ENCODE data around the gene SOX13.

DNA sequence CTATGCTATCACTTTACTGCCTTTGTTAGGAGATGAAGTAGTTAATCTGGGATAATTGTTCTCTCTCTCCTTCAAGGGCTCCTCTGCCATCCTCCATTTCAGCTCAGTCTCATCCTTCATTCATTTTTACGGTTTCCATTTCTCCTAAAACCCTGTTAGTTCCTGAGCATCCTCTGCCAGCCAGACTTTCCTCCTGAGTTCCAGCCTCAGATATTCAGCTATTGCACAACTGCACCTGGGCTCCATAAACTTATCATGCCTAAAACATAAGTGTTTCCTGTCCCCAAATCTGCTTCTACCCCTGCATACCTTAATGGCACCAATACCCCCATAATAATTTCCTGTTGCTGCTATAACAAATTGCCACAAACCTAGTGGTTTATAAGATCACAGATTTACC, 39.6 kb upstream of the SOX13 start:
- TF ChIP-seq, protein P1, sequence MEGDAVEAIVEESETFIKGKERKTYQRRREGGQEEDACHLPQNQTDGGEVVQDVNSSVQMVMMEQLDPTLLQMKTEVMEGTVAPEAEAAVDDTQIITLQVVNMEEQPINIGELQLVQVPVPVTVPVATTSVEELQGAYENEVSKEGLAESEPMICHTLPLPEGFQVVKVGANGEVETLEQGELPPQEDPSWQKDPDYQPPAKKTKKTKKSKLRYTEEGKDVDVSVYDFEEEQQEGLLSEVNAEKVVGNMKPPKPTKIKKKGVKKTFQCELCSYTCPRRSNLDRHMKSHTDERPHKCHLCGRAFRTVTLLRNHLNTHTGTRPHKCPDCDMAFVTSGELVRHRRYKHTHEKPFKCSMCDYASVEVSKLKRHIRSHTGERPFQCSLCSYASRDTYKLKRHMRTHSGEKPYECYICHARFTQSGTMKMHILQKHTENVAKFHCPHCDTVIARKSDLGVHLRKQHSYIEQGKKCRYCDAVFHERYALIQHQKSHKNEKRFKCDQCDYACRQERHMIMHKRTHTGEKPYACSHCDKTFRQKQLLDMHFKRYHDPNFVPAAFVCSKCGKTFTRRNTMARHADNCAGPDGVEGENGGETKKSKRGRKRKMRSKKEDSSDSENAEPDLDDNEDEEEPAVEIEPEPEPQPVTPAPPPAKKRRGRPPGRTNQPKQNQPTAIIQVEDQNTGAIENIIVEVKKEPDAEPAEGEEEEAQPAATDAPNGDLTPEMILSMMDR (IDR thresholded peaks at IDR 0.05 in 4 of 5, conservative IDR thresholded peaks at IDR 0.05 in 1 of 5): no peak
- no peak for TF ChIP-seq POLR2A (IDR thresholded peaks at IDR 0.05)

All from gastrocnemius medialis (tissue), 4 donors.